Measurements from ENCODE around the gene CTBP2.

DNA sequence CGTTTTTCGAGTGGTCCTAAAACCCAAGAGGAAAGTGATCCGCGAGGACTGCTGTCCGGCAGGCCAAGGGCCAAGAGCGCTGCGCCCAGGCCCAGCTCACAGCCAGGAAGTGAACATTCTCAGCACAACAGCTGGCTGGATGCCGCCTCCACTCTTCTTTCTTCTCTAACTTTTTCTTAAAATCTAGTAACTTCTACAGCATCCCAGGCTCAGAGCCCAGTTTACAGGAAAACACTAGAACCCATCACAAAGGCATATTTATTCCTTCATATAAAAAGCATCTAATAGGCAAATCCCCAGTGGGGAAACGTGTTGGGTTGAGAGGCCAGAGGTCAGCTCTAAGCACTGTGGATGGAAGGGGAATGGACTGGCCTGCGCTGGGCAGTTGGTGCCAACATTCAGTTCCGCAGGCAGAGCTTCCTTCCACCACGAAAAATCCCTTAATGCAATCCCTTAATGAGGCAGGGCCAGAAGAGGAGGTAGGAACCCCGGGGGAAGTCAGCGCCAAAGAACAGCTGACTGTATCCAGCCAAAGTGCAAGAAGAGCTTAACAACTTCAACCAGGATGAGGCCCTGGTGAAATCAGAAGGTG lies 143.7 kb downstream of the CTBP2 start:
- no peak for TF ChIP-seq EGR1 (IDR thresholded peaks at IDR 0.05)
- no peak for TF ChIP-seq EP300 (IDR thresholded peaks at IDR 0.05; ENCODE audit: borderline replicate concordance)
- TF ChIP-seq FOXM1 (IDR thresholded peaks at IDR 0.05; ENCODE audit: borderline replicate concordance, low read depth): no peak
- TF ChIP-seq, protein P1, sequence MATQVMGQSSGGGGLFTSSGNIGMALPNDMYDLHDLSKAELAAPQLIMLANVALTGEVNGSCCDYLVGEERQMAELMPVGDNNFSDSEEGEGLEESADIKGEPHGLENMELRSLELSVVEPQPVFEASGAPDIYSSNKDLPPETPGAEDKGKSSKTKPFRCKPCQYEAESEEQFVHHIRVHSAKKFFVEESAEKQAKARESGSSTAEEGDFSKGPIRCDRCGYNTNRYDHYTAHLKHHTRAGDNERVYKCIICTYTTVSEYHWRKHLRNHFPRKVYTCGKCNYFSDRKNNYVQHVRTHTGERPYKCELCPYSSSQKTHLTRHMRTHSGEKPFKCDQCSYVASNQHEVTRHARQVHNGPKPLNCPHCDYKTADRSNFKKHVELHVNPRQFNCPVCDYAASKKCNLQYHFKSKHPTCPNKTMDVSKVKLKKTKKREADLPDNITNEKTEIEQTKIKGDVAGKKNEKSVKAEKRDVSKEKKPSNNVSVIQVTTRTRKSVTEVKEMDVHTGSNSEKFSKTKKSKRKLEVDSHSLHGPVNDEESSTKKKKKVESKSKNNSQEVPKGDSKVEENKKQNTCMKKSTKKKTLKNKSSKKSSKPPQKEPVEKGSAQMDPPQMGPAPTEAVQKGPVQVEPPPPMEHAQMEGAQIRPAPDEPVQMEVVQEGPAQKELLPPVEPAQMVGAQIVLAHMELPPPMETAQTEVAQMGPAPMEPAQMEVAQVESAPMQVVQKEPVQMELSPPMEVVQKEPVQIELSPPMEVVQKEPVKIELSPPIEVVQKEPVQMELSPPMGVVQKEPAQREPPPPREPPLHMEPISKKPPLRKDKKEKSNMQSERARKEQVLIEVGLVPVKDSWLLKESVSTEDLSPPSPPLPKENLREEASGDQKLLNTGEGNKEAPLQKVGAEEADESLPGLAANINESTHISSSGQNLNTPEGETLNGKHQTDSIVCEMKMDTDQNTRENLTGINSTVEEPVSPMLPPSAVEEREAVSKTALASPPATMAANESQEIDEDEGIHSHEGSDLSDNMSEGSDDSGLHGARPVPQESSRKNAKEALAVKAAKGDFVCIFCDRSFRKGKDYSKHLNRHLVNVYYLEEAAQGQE (IDR thresholded peaks at IDR 0.05; ENCODE audit: low read depth): no peak
- no peak for TF ChIP-seq RAD21 (IDR thresholded peaks at IDR 0.05; ENCODE audit: low read depth)

Measured in Ishikawa (cell line).